Measurements from ENCODE around the gene UTF1. TPM values are rescaled to one million over a fixed set of nuclear protein-coding genes. Genes with fewer than 3 reads are reported as not detected.

UTF1 gene
- total and polyA plus RNA-seq, 2 of the 8 experiments (the other 6 are each of a cell fraction or from before 2014, with no cell fraction given): 0.47 to 21.8 TPM

- TF ChIP-seq HDAC2 (IDR thresholded peaks at IDR 0.05; ENCODE audit: borderline replicate concordance in 1 of 2, low read depth in 2 of 2, low read length in 2 of 2) (no peak), SP1 (IDR thresholded peaks at IDR 0.05; ENCODE audit: low read depth, low read length) (no peak), TBP (IDR thresholded peaks at IDR 0.05; ENCODE audit: low read depth, low read length) (no peak), CREB1 (IDR thresholded peaks at IDR 0.05) (no peak), SP4 (IDR thresholded peaks at IDR 0.05; ENCODE audit: low read length) (no peak)
Measured at GRCh38 chr10:133230044-133230361, at the start of gene UTF1 (continued).
